ENCODE results near the gene UTP11. TPM values are rescaled to one million over a fixed set of nuclear protein-coding genes. Genes with fewer than 3 reads are reported as not detected.
A peak's percentile ranks its signal among the peaks of the same experiment; 100 is the strongest.

UTP11 gene
- total RNA-seq, 2 donors from 2014 or later, result 55.7 to 92.2 TPM

DNA sequence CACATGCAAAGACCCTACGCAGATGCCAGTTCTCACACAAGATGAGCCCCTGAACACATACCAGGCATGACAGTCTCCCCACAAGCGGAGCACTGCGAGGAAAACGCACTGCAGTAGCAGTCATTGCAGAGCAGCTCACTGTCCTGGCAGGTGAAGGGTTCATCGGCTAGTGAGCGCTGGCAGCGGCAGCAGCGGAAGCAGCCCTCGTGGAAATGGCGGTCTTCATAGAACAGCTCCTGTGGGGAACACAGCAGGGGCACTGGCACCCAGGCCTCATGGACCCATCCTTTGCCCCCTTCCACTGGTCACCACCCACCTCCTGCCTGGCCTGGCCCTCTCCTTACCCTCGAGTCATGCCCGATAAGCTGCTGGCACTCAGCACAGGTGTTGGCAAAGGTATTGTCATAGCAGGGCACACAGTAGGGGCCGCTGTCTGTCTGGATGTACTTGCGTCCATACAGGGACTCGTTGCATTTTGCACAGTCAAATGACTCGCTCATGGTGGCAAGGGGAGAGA, 13.6 kb upstream of the UTP11 start:
- ATAC-seq, result peak in 1 of 2 donors; percentile 45
- Mint-ChIP-seq H3K27ac (peak overlapping the region; percentile 61 to 92), H3K9me3 (no peaks in the 10 kb centered on the region), H3K36me3 (peaks cover 0 to 26% of the 10 kb centered on the region in 2 donors)
- DNase-seq (ENCODE audit: low spot score in 2 of 2), result no peak

- DNase-seq (ENCODE audit: low spot score in 2 of 2), result no peak
Observed at GRCh38 chr1:37999430-38000232, 12.9 kb upstream of the UTP11 start.

GRCh38 chr1:38000233-38000528, 12.4 kb upstream of the UTP11 start:
- H3K9me3 Mint-ChIP-seq, result no peaks in the 10 kb centered on the region
- no peak for DNase-seq (ENCODE audit: low spot score in 2 of 2)
- ATAC-seq, result no peak
- H3K27ac Mint-ChIP-seq, result peak overlapping the region; percentile 61 to 92
- H3K36me3 Mint-ChIP-seq, result peaks cover 7 to 25% of the 10 kb centered on the region in 2 donors

More at GRCh38 chr1:37999430-38000232, 12.9 kb upstream of the UTP11 start:
- Mint-ChIP-seq H3K9me3 (no peaks in the 10 kb centered on the region), H3K27ac (peak overlapping the region; percentile 61 to 92), H3K36me3 (peaks cover 5 to 28% of the 10 kb centered on the region in 2 donors)
- peak in 1 of 2 donors; percentile 49 for ATAC-seq

- H3K36me3 Mint-ChIP-seq, result peaks cover 7 to 24% of the 10 kb centered on the region in 2 donors
- ATAC-seq (no peak), DNase-seq (ENCODE audit: low spot score in 2 of 2) (no peak)
- H3K27ac Mint-ChIP-seq, result peak overlapping the region; percentile 61 to 92
- no peaks in the 10 kb centered on the region for H3K9me3 Mint-ChIP-seq
Observed at GRCh38 chr1:38000529-38001455, 11.7 kb upstream of the UTP11 start.

GRCh38 chr1:38003261-38004250, 9.0 kb upstream of the UTP11 start:
- H3K27ac Mint-ChIP-seq, result peak overlapping the region; percentile 62 to 96
- ATAC-seq, result no peak
- no peaks in the 10 kb centered on the region for H3K9me3 Mint-ChIP-seq
- H3K36me3 Mint-ChIP-seq, result peaks cover 7 to 19% of the 10 kb centered on the region in 2 donors
- DNase-seq (ENCODE audit: low spot score in 2 of 2), result no peak

DNA sequence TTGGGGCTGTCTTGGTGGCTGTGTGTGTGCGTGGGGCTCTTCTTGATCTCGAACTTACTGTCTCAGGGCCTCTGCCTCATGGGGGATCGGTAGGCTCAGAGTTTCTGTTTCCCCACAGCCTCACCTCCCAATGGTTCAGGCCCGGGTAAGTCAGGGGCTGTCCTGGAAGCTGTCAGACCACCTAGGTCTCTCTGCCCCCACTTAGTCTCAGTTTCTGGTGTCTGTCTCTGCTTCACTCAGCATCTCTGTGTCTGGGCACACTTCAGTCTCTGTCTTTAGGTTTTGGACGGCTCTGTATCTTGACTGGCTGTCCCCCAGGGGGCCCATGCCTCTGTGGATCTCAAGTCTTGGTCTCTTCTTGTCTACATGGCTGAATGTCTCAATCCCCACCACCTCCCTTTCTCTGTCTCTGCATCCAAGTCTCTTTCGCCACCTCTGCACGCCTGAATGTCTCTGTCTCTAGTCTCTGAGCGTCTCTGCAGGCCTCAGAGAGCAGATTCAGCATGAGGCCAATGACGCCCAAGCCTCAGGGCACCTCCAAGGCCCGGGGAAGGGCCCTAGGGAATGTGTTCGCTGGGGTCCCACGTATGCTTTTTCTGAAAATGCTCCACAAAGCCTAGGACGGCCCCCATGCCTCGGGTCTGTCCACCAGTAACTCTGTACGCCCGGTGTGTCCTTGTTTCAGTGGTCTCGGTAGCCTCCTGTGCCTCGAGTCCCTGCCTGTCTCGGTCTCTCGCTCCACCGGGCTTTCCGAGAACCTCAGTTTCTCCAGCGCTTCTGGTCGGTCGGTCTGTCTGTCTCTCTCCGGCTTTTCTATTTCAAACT, 8.0 kb upstream of the UTP11 start:
- DNase-seq (ENCODE audit: low spot score in 2 of 2) (no peak), ATAC-seq (peak in 1 of 2 donors; percentile 5)
- Mint-ChIP-seq H3K36me3 (peaks cover 7 to 19% of the 10 kb centered on the region in 2 donors), H3K9me3 (no peaks in the 10 kb centered on the region), H3K27ac (peak overlapping the region; percentile 62 to 96)

DNA sequence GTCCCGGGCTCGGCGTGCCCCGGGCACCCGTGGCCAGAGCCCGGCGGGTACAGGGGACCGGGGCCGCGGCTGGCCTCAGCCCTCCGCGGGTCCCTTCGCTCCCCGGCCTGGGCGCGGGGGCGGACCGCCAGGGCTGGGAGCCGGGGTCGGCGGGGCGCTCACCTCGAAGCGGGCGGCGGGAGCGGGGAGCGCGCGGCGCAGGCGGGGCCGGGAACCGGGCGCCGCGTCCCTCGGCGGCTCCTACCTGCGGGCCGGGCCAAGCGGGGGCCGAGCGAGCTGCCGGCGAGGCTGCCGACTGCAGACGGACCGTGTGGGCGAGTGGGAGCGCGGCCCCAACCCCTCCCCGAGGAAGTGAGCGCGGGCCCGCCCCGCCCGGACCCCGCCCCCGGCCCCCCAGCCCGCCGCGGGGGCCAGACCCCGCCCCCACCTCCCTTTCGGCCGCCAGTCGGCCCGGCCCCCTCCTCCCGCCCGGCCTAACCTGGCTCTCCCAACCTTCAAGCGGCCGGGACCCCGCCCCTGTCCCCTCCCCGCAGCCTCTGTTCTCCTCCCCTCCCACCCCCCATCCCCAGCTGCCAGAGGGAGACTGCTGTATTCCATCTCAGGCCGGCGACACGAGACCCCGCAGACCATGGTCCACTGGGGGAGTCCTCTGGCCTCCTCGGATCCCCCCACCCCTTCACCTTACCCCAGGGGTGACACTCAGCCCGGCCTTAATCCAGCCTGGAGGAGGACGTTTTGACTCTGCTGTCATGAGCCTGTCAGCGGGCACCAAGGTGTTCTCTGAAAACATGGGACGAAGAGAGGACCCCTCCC, 7.1 kb upstream of the UTP11 start, which contains the start of gene FHL3:
TSS of gene FHL3 (minus strand) at position 320 of the 813 bp plus-strand sequence. CDS start 6,102 bp downstream, outside the sequence.
- Mint-ChIP-seq H3K9me3 (no peaks in the 10 kb centered on the region), H3K27ac (peak within 1 kb of the TSS; percentile 62 to 96), H3K36me3 (peaks cover 7 to 19% of the 10 kb centered on the region in 2 donors)
- ATAC-seq (peak; percentile 10 to 42), DNase-seq (ENCODE audit: low spot score in 2 of 2) (peak in 1 of 2 donors; percentile 47)

DNA sequence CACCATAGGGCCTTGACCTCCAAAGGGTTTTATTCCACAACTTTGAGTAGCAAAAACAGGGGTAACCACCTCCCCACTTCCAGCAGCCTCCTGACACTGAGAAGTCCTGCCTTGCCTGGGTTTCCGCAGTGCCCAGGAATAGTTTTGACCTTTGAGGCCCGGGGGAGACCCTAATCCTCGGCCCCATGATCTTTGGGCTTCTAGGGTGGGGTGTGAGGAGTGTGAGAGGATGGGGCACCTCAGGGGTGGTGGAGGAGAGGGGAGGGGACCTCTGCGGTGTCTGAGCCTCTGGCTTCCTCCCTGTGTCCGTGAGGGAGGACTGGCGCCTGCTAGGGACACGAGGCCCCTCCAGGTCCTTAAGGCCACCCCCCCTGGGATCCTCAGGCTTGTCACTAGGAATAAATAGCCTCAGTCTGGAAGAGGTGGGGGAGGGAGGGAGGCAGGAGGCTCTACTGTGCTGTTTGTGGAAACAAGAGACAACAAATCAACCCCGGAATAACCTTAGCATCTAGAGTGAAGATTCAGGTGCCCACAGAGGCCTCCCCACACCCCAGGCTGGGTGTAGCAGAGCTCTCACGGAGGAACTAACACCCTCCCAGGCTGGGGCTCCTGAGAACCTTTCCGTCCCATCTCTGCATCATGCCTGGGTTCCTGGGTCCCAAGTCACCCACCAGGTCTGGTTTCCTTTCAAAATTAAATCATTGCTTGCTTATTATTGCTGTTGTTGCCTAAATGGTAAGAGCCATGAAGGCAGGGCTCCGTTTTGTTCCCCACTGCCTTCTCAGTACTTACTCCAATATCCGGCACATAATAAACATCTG, 6.3 kb upstream of the UTP11 start:
- Mint-ChIP-seq H3K36me3 (peaks cover 7 to 20% of the 10 kb centered on the region in 2 donors), H3K9me3 (no peaks in the 10 kb centered on the region), H3K27ac (no peak overlapping the region)
- no peak for ATAC-seq
- DNase-seq (ENCODE audit: low spot score in 2 of 2), result no peak

DNA sequence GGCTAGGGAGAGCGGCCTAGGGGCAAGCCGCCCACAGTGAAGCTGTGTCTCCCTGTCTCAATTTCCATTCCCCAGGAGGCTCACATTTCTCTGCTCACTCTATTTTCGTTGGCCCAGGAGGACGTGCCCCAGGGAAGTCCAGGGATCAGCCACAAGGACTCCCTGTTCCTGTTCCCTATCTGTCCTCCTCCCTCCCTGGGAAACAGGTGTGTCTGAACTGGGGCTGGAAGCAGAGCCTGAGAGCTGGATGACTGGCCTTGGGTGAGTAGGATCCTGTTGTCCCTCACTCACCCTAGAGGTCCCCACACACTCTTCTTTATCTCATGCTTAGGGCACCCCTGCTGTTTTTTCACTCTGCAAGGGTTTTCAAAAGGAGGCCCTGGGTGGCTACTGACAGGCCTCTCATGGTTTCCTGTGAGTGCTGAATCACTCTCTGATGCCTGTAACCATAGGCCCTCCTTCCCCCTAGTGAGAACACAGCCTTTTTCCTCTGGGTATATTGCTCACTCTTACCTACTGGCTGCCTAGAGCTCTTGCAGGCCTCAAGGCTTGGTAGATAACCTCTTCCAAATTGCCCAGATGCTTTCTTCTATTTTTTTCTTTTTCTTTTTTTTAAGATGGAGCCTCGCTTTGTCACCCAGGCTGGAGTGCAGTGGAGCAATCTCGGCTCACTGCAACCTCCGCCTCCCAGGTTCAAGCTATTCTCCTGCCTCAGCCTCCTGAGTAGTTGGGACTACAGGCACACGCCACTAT, 3.3 kb upstream of the UTP11 start:
- Mint-ChIP-seq H3K36me3 (peaks cover 17 to 27% of the 10 kb centered on the region in 2 donors), H3K27ac (peak overlapping the region; percentile 91 to 92), H3K9me3 (no peaks in the 10 kb centered on the region)
- DNase-seq (ENCODE audit: low spot score in 2 of 2) (peak in 1 of 2 donors; percentile 65), ATAC-seq (peak; percentile 71 to 77)

DNA sequence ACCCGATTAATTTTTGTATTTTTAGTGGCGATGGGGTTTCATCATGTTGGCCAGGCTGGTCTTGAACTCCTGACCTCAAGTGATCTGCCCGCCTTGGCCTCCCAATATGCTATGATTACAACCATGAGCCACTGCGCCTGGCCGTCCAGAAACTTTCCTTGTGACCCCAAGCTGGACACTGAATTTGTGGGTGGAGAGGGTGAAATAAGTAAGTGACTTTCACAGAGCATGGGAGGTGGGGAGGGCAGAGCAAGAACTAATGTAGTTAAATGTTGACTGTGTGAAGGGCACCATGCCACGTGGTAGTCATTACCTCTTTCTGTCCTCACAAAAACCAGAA, 2.7 kb upstream of the UTP11 start:
- ATAC-seq (no peak), DNase-seq (ENCODE audit: low spot score in 2 of 2) (no peak)
- peak overlapping the region; percentile 91 to 92 for H3K27ac Mint-ChIP-seq
- no peaks in the 10 kb centered on the region for H3K9me3 Mint-ChIP-seq
- H3K36me3 Mint-ChIP-seq, result peaks cover 11 to 22% of the 10 kb centered on the region in 2 donors

DNA sequence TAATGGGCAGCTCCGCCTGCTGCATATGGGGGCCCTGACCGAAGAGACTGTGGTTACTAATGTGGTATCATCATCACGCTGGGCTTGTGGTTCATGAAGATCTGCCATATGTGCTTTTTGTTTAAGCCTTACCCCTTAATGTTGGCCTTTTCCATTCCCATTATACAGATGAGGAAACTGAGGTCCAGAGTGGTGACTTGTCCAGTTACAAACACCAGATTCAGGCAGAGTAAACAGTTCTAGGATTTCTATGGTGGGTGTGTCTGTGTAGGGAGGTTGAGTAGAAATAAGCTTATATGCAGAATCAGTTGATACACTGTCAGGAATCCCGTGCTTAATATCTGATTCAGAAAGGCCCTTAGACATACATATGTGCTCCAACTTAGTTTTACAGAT, 691 bp downstream of the UTP11 start:
- Mint-ChIP-seq H3K9me3 (no peaks in the 10 kb centered on the region), H3K36me3 (peaks cover 19 to 21% of the 10 kb centered on the region in 2 donors), H3K27ac (peak overlapping the region; percentile 99)
- ATAC-seq (no peak), DNase-seq (ENCODE audit: low spot score in 2 of 2) (no peak)

- Mint-ChIP-seq H3K27ac (peak overlapping the region; percentile 36 to 99), H3K9me3 (no peaks in the 10 kb centered on the region), H3K36me3 (peaks cover 19 to 21% of the 10 kb centered on the region in 2 donors)
- DNase-seq (ENCODE audit: low spot score in 2 of 2) (no peak), ATAC-seq (no peak)
Observed at GRCh38 chr1:38014171-38014570, 1.6 kb downstream of the UTP11 start.

DNA sequence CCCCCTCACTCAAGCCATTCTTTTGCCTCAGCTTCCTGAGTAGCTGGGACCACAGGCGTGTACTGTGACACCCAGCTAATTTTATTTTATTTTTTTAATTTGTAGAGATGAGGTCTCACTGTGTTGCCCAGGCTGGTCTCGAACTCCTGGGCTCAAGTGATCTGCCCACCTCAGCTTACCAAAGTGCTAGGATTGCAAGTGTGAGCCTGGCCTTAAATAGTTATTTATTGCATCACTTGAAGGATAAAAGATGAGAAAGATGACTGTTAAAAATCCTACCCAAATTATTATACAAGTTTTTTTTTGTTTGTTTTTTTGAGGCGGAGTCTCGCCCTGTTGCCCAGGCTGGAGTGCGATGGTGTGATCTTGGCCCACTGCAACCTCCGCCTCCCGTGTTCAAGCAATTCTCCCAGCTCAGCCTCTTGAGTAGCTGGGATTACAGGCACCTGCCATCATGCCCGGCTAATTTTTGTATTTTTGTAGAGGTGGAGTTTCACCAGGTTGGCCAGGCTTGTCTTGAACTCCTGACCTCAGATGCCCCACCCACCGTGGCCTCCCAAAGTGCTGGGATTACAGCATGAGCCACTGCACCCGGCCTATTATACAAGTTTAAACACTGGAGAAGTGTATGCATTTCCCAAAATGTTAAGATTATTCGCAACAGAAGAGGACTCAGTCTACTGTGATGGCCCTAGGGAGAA, 2.3 kb downstream of the UTP11 start:
- Mint-ChIP-seq H3K9me3 (no peaks in the 10 kb centered on the region), H3K36me3 (peaks cover 19 to 21% of the 10 kb centered on the region in 2 donors), H3K27ac (peak overlapping the region; percentile 36 to 99)
- ATAC-seq (no peak), DNase-seq (ENCODE audit: low spot score in 2 of 2) (no peak)

All from activated naive CD4-positive, alpha-beta T cell treated with anti-CD3 and anti-CD28 coated beads, Interleukin-2, amount 50 U/mL, for 72 hours (primary cell).